GM18502 (cell line): Measurements from ENCODE around the gene CASZ1.

Source experiments
- ATAC-seq: cut with Tn5 transposase; IDR thresholded peaks from one replicate; pipeline ENCODE4 v1.9.1; 2021; ENCODE audit warnings: mild to moderate bottlenecking; ENCODE audit not compliant: unreplicated experiment, poor library complexity

The CASZ1 gene

GRCh38 chr1:10777749-10778574 is 18.5 kb downstream of the CASZ1 start:
- ATAC-seq, result no peak

DNA sequence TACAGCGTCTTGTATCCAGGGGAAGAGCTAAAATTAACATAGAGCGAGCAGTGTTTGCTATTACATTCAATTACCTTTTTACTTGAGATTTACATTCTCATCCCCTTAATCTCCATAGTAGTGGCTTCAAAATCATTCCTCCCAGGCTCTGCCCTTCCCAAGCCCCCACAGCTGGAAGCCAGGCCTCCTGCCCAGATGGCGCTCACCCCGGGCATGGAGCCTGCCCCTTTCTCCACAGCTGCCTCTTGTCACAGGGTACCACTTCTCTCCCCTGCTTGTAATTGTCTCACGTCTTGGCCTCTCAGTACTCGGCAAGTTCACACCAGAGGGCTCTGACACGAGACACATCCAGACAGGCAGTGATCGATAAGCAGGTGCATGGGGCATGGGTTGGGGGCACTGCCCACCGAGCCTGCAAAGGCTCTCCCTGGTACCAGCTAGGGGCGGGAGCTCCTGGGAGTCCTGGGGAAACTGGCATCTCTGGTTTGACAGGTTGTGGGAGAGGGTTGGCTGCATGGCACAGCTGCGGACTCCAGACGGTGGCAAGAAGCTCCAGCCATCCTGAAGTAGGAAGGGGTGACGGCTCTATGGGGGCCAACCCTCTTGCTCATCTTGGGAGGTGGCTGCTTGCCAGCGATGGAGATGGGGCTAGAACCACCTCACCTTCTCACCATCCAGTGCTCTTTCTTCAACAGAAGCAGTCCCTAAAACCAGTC is 20.1 kb downstream of the CASZ1 start:
- ATAC-seq, result no peak

DNA sequence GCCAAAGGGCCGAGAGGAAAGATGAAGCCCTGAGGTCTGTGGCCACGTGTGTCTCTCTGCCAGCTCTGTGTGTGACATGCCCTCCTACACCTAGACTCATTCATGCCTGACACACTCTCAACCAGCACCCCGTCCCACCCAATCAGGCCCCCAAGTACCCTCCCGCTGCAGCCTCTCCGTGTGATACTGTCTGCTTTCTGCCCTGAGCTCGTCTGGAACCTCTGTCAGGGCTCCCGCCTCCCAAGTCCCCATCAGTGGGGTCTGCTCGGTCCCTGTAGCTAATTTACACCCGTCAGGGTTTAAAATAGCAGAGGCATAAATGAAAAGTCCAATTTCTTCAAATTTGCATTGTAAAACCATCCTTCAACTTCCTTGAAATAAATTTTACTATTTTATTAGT is 20.7 kb downstream of the CASZ1 start:
- no peak for ATAC-seq

DNA sequence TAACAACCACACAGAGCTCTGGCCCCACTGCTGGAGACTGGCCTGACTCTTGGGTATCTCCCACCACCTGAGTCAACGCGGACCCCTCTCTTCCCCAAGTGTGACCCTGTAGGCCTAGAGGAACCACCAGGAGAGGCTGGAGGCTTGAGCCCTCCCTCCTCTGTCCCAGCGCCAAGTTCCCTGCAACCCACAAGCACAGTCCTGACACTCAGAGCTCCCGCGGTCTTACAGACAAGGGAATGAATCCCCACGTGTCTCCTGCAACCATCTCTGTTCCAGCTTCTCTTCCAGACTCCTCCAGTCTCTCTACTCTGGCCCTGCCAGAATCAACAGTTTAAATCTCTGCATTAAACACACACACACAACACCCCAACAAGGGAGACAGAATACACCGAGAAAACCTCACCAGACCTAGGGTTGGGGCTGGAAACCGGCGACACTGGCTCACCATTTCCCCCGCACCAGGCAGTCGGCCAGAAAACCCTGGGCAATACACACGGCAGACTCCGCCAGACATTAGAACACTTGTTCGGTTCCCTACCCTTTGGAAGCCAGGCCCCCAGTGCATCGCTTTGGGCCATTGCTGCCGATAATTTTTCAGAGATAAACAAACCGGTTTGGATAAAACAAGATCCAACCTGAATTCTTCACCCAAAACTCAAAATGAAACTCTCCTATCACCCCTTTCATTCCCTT is 21.7 kb downstream of the CASZ1 start:
- ATAC-seq, result no peak

DNA sequence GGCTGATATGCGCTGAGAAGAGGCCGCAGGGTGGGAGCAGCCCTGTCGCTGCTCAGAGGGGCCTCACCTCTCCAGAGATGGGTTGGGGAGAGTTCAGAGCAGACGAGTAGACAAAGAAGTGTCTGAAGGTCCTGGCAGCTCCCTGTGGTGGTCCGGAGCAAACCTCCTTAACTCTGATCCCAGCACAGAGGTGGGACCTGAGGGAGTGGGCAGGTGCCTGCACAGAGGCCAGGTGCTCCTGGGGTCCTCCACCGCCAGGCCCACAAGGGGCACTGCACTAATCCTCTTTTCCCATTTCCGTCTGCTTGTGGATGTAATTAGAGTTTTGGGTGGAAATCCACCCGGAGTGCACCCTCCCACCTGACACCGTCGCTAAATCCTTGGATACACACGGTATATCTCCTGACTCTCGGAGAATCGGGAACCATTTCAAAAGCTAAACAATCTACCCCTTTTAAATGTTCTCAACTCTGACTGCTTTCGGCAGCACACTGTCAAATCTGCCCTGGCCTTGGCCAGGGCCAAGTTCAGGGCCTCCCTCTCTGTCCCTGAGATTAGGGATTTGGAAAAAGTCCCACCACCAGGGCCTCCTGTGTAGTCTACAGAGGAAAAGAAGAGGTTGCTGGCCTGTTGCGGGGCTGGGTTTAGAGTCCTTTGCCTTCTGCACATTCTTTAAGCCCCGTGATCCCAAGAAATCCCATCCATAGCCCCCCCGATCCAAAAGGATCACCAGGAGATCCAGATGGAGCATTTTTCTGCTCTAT is 22.4 kb downstream of the CASZ1 start:
- no peak for ATAC-seq

DNA sequence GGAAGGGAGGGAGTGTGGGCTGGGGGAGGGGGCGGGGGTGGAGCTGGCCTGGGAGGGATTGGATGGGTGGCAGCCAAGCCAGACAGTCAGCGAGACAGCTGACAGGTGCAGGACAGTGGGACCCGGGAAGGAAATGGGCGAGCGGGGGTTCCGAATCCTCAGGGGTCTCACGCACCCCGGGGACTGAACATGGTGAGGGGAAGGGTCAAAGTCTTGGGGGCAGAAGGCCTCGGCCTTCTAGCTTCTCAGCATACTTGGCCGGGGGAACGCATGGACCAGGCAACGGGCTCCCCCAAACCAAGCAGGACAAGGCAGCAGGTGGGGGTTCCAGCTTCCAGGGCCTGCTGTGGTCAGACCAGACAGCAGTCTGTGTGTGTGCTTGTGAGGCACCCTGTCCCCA is 23.1 kb downstream of the CASZ1 start:
- ATAC-seq, result no peak

GRCh38 chr1:10772711-10773110 is 23.7 kb downstream of the CASZ1 start:
- ATAC-seq, result no peak

DNA sequence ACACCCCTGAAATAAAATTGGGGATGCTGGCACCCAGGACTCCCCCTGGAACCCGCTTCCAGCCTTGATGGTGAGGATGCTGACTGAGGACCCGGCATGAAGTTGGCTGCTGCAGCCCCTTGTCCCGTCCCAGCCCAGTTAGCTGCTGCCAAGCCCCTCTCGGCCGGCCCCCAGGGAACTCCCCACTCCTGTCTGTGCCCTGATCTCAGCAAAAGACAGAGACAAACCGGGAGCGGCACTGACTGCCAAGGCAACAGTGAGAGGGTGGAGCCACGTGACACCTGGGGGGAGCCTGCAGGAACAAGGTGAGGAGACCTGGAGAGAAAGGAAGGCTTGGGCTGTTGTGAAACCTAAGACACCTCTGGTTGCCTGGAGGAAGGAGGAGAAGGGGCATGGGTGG is 24.7 kb downstream of the CASZ1 start:
- ATAC-seq, result no peak

DNA sequence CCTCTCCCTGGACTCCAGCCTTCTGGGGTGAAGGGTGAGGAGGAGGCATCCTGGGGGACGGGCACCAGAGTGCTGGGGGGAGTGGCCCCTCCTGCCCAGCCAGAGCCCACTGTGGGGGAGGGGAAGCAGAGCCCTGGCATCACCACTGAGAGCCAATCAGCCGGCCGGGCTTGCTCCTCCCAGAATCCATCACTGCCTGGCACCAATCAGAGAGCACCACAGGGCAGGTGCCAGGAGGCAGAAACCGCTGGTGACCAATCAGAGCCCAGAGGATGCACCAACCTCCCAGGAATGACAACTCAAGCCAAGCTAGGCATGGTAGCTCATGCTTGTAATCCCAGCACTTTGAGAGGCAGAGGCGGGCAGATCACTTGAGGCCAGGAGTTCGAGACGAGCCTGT is 27.9 kb downstream of the CASZ1 start:
- ATAC-seq, result no peak

GRCh38 chr1:10767282-10767681 is 29.2 kb downstream of the CASZ1 start:
- no peak for ATAC-seq

- ATAC-seq, result no peak
Measured at GRCh38 chr1:10765734-10766478, 30.5 kb downstream of the CASZ1 start.

DNA sequence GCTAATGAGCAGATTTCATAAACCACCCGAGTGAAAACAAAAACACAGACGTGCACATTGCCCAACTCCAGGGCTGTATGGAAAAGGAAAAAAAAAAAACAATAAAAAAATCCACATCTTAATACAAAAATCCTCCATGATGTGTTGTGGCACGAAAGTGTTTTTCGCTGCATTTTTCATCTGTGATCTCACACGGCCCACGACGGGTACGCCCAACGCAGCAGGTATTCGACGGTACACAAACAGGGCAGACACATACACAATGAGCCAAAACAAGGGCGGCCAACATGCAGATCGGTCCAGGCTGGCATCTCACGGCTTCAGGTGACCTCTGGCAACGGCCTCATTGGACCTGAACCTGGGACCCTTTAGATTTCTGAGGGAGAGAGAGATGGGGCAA is 31.1 kb downstream of the CASZ1 start:
- no peak for ATAC-seq

- ATAC-seq, result no peak
Measured at GRCh38 chr1:10764296-10764798, 32.1 kb downstream of the CASZ1 start.

GRCh38 chr1:10762875-10763274 is 33.6 kb downstream of the CASZ1 start:
- no peak for ATAC-seq

GRCh38 chr1:10762153-10762523 is 34.3 kb downstream of the CASZ1 start:
- no peak for ATAC-seq

DNA sequence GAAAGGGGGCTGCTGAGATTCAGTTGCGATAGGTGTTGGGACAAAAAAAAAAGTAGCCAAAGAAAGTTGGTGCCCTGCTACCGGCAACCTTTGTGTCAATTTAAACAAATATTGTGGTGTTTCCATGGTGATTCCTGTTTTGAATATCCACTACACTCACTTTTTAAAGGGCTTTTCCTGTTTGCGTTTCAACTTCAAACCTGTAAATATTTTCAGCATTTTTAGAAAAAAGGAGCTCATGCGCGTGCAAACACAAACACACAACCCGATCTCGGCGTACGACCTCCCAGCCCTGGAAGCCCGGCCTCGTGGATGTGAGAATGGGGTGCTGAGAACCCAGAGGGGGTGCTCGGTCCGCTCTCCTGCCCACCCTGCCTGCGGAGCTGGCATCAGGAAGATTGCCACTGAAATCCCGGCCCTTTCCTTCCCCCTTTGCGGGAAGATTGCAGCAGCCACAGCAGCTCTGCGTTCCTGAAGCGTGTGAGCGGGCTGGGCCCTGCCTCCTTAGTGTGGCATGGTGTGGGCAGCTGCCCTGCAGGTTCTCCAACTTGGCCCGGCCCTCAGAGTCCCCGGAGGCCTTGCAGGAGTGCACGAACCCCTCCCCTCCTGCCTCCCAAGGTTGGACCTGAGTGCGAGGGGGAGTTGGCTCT is 34.8 kb downstream of the CASZ1 start:
- no peak for ATAC-seq

DNA sequence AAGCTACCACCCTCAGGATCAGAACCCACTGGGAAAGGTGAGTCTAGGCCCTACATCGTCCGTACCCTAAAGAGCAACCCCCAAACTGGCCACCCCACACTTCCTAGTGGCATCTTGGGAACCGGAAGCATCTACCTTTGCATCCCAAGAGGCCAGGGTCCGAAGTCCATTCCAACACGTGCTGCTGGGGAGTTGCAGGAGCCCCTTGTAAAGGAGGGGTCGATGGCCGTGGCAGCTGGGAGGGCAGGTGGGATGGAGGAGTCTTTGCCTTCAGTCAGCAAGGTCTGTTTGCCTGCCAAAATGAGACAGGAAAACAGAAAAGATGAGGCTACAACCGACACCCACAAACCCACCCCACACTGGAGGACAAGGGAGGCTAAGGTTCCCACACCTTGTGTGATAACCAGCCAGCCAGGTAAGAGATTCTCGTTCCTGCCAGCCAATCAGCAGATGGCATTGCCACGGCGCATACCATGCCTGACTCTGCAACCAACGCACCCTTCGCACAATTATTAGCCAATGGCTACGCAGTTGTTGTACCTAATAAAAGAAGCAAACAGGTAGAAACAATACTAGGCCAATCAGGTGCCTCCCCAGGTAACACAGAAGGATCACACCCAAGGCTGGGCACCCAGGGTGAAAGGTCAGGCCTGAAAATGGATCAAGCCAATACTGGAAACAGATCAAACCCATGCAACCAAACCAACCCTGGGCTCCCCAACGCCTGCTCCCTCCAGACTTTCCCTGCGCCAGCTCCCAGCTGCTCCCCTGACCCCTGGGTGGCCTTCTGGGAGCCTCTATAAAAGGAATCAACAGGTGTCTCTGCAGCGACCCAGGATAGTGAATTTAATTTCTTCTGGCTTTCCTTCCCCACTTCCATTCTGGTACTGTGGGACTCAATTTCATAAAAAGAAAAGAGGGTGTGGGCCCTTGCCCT is 35.6 kb downstream of the CASZ1 start:
- no peak for ATAC-seq
